ENCODE measurements around the gene EXD3. TPM values are rescaled to one million over a fixed set of nuclear protein-coding genes. Genes with fewer than 3 reads are reported as not detected.

Gene EXD3
- total and polyA plus RNA-seq, 2 donors, result 7.5 to 12.0 TPM

Other genes starting within 250 kb of the EXD3 start
- gene ANAPC2, start 234.6 kb downstream of the EXD3 start, total RNA-seq, result 18.6 TPM
- gene ANAPC2, start 234.6 kb downstream of the EXD3 start, polyA plus RNA-seq, result 40.3 TPM
- 21.4 TPM for gene SSNA1, start 234.5 kb downstream of the EXD3 start, total RNA-seq
- 94.1 TPM for gene SSNA1, start 234.5 kb downstream of the EXD3 start, polyA plus RNA-seq
- 3.0 TPM for gene TPRN, start 222.4 kb downstream of the EXD3 start, total RNA-seq
- gene TPRN, start 222.4 kb downstream of the EXD3 start, polyA plus RNA-seq, result 9.3 TPM
- 24.2 TPM for gene TMEM203, start 217.5 kb downstream of the EXD3 start, total RNA-seq
- 41.2 TPM for gene TMEM203, start 217.5 kb downstream of the EXD3 start, polyA plus RNA-seq
- gene NDOR1, start 217.5 kb downstream of the EXD3 start, total RNA-seq, result 3.2 TPM
- 10.4 TPM for gene NDOR1, start 217.5 kb downstream of the EXD3 start, polyA plus RNA-seq
- gene RNF208, start 200.9 kb downstream of the EXD3 start, total RNA-seq, result not detected
- 8.1 TPM for gene RNF208, start 200.9 kb downstream of the EXD3 start, polyA plus RNA-seq
- 0.42 TPM for gene CYSRT1, start 198.0 kb downstream of the EXD3 start, total RNA-seq
- gene CYSRT1, start 198.0 kb downstream of the EXD3 start, polyA plus RNA-seq, result 0.71 TPM
- not detected for gene RNF224, start 195.7 kb downstream of the EXD3 start, total RNA-seq
- gene RNF224, start 195.7 kb downstream of the EXD3 start, polyA plus RNA-seq, result 0.09 TPM
- not detected for gene SLC34A3, start 192.3 kb downstream of the EXD3 start, total RNA-seq
- 0.05 TPM for gene SLC34A3, start 192.3 kb downstream of the EXD3 start, polyA plus RNA-seq
- 57.9 TPM for gene TUBB4B, start 181.9 kb downstream of the EXD3 start, total RNA-seq
- gene TUBB4B, start 181.9 kb downstream of the EXD3 start, polyA plus RNA-seq, result 239 TPM
- not detected for gene STPG3, start 171.9 kb downstream of the EXD3 start, total RNA-seq
- not detected for gene STPG3, start 171.9 kb downstream of the EXD3 start, polyA plus RNA-seq
- 28.9 TPM for gene NELFB, start 167.8 kb downstream of the EXD3 start, total RNA-seq
- 64.2 TPM for gene NELFB, start 167.8 kb downstream of the EXD3 start, polyA plus RNA-seq
- gene TOR4A, start 145.4 kb downstream of the EXD3 start, total RNA-seq, result 2.0 TPM
- 8.1 TPM for gene TOR4A, start 145.4 kb downstream of the EXD3 start, polyA plus RNA-seq
- gene NRARP, start 120.9 kb downstream of the EXD3 start, total RNA-seq, result 6.3 TPM
- gene NRARP, start 120.9 kb downstream of the EXD3 start, polyA plus RNA-seq, result 6.5 TPM
- gene NOXA1, start 231 bp upstream of the EXD3 start, total RNA-seq, result 0.90 TPM
- 3.0 TPM for gene NOXA1, start 231 bp upstream of the EXD3 start, polyA plus RNA-seq
- gene ENTPD8, start 18.2 kb upstream of the EXD3 start, total RNA-seq, result 0.16 TPM
- gene ENTPD8, start 18.2 kb upstream of the EXD3 start, polyA plus RNA-seq, result not detected
- 8.6 TPM for gene NSMF, start 36.2 kb upstream of the EXD3 start, total RNA-seq
- 36.2 TPM for gene NSMF, start 36.2 kb upstream of the EXD3 start, polyA plus RNA-seq
- gene PNPLA7, start 127.2 kb upstream of the EXD3 start, total RNA-seq, result 1.1 TPM
- 6.4 TPM for gene PNPLA7, start 127.2 kb upstream of the EXD3 start, polyA plus RNA-seq
- 16.7 TPM for gene MRPL41, start 128.7 kb upstream of the EXD3 start, total RNA-seq
- 74.9 TPM for gene MRPL41, start 128.7 kb upstream of the EXD3 start, polyA plus RNA-seq
- 21.2 TPM for gene DPH7, start 155.8 kb upstream of the EXD3 start, total RNA-seq
- gene DPH7, start 155.8 kb upstream of the EXD3 start, polyA plus RNA-seq, result 28.8 TPM
- gene ZMYND19, start 167.3 kb upstream of the EXD3 start, total RNA-seq, result 7.9 TPM
- 13.2 TPM for gene ZMYND19, start 167.3 kb upstream of the EXD3 start, polyA plus RNA-seq
- 14.3 TPM for gene ARRDC1, start 182.5 kb upstream of the EXD3 start, total RNA-seq
- 37.5 TPM for gene ARRDC1, start 182.5 kb upstream of the EXD3 start, polyA plus RNA-seq
- 48.6 TPM for gene EHMT1, start 195.8 kb upstream of the EXD3 start, total RNA-seq
- 44.7 TPM for gene EHMT1, start 195.8 kb upstream of the EXD3 start, polyA plus RNA-seq

Data from urinary bladder (tissue), 2 donors.